Upper lobe of left lung (tissue), 6 donors: ENCODE data around the gene SIK2. TPM values are rescaled to one million over a fixed set of nuclear protein-coding genes. Genes with fewer than 3 reads are reported as not detected.

Experiments
- ATAC-seq, 2 donors: fragments of 200-7000 bp; cut with Tn5 transposase; one replicate each; pipeline ENCODE4 v1.9.1; 2022; ENCODE audit warnings: mild to moderate bottlenecking in 2 of 2, moderate library complexity in 2 of 2; ENCODE audit not compliant: low FRiP score in 2 of 2
- DNase-seq, 2 donors: peaks; one replicate each; pipeline ENCODE4 v3.0.0-alpha.2; 2019 to 2020
- H3K27ac ChIP-seq, 4 donors: fragments of 200-600 bp; sonication (generic); one replicate each; pipeline ENCODE4 v1.5.1; 2016 to 2019
- H3K27me3 ChIP-seq, 4 donors: fragments of 200-600 bp; sonication (generic); one replicate each; pipeline ENCODE4 v1.5.1; 2017 to 2019
- H3K36me3 ChIP-seq, 4 donors: fragments of 200-600 bp; sonication (generic); one replicate each; pipeline ENCODE4 v1.5.1; 2016 to 2019
- H3K4me1 ChIP-seq, 4 donors: fragments of 200-600 bp; sonication (generic); one replicate each; pipeline ENCODE4 v1.5.1; 2018 to 2019
- H3K4me3 ChIP-seq, 4 donors: fragments of 200-600 bp; sonication (generic); one replicate each; pipeline ENCODE4 v1.5.1; 2017 to 2019; ENCODE audit warnings: mild to moderate bottlenecking in 2 of 4, moderate library complexity in 1 of 4
- H3K9me3 ChIP-seq, 4 donors: fragments of 200-600 bp; sonication (generic); one replicate each; pipeline ENCODE4 v1.5.1; 2018 to 2019
- EP300 ChIP-seq, 4 donors: sonication (generic); formaldehyde crosslinking; IDR thresholded peaks; one replicate each; pipeline ENCODE4 v1.5.1; 2017; ENCODE audit warnings: antibody characterized with exemption in 4 of 4, control low read depth in 2 of 4
- POLR2A ChIP-seq, 4 donors: fragments of 450-650 bp; IDR thresholded peaks; one replicate each; pipeline ENCODE4 v1.5.1; 2016 to 2017; ENCODE audit warnings: antibody characterized with exemption in 4 of 4, mild to moderate bottlenecking in 2 of 4
- POLR2AphosphoS5 ChIP-seq, 2 donors: sonication (generic); formaldehyde crosslinking; IDR thresholded peaks; one replicate each; pipeline ENCODE4 v1.5.1; 2017; ENCODE audit warnings: antibody characterized with exemption in 2 of 2
- WGBS, 2 donors: methylation state at CpG; one replicate each; pipeline ENCODE4 v1.1.5; 2017 to 2018; 5-methylcytosine and 5-hydroxymethylcytosine counted together
- total RNA-seq, 6 donors: library from RNA; depleted of rRNA in 4 of 6; stranded (reverse); fragments of >200 nt in 4 of 6; gene quantifications; one replicate each; pipeline versions ENCODE4 v1.1.0 to v1.2.1, GENCODE V29; 2016 to 2021
- TF ChIP-seq, protein P1 (sequence below), 6 experiments: fragments of 450-650 bp in 4 of 6; fragments of 200-600 bp in 2 of 6; sonication (generic) in 2 of 6; IDR thresholded peaks; one replicate each; pipeline ENCODE4 v1.5.1; 2016 to 2019; ENCODE audit warnings: antibody characterized with exemption in 6 of 6
- donor health status: DM: no; HTN: no; CAD: no; lungs with moderate emphysema.
- donor health status: DM: no; HTN: yes; CAD: no; lungs with severe emphysema.

The SIK2 gene
- total RNA-seq, 6 donors from 2014 or later = 23.0 to 35.9 (median 27.6) TPM

DNA sequence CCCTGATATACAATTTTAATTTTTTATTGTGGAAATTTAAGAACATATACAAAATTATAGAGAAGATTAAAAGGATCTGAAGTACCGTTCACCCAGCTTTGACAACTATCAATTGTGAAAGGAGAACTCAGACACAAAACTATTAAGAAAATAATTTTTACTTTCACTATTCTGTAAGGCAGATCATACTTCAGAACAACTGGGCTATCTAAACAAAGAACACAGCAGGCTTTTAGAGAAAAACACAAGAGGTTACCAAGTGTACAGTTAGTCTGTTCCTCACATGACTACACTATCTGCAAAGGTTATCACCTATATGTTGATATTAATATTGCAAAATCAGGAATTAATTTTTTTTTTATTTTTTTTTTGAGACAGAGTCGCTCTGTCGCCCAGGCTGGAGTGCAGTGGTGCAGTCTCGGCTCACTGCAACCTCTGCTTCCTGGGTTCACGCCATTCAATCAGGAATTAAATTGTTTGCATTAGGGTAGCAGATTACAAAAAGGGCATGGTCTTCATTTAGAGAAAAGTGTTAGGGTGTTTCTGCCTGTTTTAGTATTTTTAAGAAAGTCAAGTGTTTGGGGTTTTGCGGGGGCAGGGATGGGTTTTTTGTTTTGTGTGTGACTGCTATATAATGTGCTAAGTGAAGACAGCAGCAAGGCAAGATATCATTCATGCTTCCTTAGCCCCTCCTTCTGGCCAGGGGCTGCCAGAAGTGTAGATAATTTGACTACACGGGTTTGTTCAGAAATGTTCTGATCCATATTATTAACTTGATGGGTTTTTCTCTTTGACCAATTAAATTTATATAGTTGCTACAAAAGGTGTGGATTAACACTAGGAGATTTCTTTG lies 27.6 kb upstream of the SIK2 start:
- WGBS, 2 donors = 27 to 33% methylated on average over 7 of the region's 7 CpGs
- DNase-seq (no peak), ATAC-seq (peak in 1 of 2 donors; percentile 42)
- Histone ChIP-seq H3K9me3 (no peaks in the 10 kb centered on the region), H3K36me3 (no peaks in the 10 kb centered on the region), H3K27ac (peak overlapping the region in 1 of 4 donors; percentile 42), H3K27me3 (no peaks in the 10 kb centered on the region), H3K4me1 (peaks cover 0 to 9% (median 3%) of the 10 kb centered on the region in 4 donors), H3K4me3 (peak overlapping the region in 3 of 4 donors; percentile 1 to 27 (median 23))
- TF ChIP-seq, protein P1, sequence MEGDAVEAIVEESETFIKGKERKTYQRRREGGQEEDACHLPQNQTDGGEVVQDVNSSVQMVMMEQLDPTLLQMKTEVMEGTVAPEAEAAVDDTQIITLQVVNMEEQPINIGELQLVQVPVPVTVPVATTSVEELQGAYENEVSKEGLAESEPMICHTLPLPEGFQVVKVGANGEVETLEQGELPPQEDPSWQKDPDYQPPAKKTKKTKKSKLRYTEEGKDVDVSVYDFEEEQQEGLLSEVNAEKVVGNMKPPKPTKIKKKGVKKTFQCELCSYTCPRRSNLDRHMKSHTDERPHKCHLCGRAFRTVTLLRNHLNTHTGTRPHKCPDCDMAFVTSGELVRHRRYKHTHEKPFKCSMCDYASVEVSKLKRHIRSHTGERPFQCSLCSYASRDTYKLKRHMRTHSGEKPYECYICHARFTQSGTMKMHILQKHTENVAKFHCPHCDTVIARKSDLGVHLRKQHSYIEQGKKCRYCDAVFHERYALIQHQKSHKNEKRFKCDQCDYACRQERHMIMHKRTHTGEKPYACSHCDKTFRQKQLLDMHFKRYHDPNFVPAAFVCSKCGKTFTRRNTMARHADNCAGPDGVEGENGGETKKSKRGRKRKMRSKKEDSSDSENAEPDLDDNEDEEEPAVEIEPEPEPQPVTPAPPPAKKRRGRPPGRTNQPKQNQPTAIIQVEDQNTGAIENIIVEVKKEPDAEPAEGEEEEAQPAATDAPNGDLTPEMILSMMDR (IDR thresholded peaks at IDR 0.05) = no peak
- TF ChIP-seq EP300 (IDR thresholded peaks at IDR 0.05) (no peak), POLR2AphosphoS5 (IDR thresholded peaks at IDR 0.05) (no peak), POLR2A (IDR thresholded peaks at IDR 0.05) (no peak)

DNA sequence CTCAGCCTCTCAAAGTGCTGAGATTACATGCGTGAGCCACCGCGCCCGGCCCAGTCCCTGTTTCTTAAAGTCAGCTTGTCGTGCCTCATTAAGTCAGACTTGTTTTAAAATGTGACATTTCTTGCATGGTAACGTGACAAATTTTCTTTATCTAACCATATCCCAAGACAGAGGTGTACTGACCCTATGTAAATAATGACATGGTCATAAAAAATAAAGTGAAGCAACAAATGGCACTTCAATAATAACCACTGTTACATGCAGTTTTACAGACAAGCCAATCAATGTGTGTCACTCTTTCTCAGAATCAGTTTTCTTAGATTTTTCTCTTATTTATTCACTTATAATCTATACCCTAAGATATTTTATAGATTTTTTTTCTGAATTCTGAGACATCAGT lies 26.5 kb upstream of the SIK2 start:
- H3K4me3 ChIP-seq = no peak overlapping the region
- H3K27me3 ChIP-seq = no peaks in the 10 kb centered on the region
- DNase-seq (peak in 1 of 2 donors; percentile 42), ATAC-seq (no peak)
- no peak overlapping the region for H3K27ac ChIP-seq
- H3K4me1 ChIP-seq = peaks cover 0 to 9% (median 3%) of the 10 kb centered on the region in 4 donors
- TF ChIP-seq POLR2A (IDR thresholded peaks at IDR 0.05) = no peak
- TF ChIP-seq, protein P1 (IDR thresholded peaks at IDR 0.05) = no peak
- no peak for TF ChIP-seq EP300 (IDR thresholded peaks at IDR 0.05)
- TF ChIP-seq POLR2AphosphoS5 (IDR thresholded peaks at IDR 0.05) = no peak
- H3K9me3 ChIP-seq = no peaks in the 10 kb centered on the region
- no peaks in the 10 kb centered on the region for H3K36me3 ChIP-seq
- WGBS, 2 donors = 94 to 97% methylated on average over 6 of the region's 6 CpGs

DNA sequence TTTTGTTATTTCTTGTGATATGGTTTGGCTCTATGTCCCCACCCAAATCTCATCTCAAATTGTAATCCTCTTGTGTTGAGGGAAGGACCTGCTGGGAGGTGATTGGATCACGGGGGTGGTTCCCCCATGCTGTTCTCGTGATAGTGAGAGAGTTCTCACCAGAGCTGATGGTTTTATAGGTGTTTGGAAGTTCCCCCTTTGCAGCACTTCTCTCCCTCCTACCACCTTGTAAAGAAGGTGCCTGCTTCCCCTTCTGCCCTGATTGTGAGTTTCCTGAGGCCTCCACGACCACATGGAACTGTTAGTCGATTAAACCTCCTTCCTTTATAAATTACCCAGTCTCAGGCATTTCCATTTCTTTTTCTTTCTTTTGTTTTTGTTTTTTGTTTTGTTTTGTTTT lies 24.4 kb upstream of the SIK2 start:
- 72 to 85% methylated on average over 4 of the region's 4 CpGs for WGBS, 2 donors
- Histone ChIP-seq H3K36me3 (no peaks in the 10 kb centered on the region), H3K9me3 (no peaks in the 10 kb centered on the region), H3K4me1 (no peaks in the 10 kb centered on the region), H3K27me3 (no peaks in the 10 kb centered on the region), H3K27ac (no peak overlapping the region), H3K4me3 (no peak overlapping the region)
- ATAC-seq = no peak
- TF ChIP-seq, protein P1 (IDR thresholded peaks at IDR 0.05) = no peak
- TF ChIP-seq POLR2A (IDR thresholded peaks at IDR 0.05) (no peak), EP300 (IDR thresholded peaks at IDR 0.05) (no peak), POLR2AphosphoS5 (IDR thresholded peaks at IDR 0.05) (no peak)
- no peak for DNase-seq

DNA sequence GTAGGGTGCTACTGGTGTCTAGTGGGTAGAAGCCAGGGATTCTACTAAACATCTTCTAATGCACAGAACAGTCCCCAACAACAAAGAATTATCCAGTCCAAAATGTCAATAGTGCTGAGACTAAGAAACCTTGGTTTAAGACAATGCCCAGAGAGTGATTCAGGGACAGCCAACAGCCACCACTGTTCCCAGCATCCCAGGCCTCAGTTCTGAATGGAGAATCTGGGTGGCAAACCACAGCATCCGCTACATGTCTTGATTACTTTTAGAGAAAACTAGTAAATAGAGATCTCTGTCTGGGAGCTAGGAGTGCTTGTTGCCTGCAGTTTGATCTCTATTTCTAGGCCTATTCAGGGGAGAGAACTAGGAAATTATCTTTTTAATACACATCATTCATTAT lies 20.9 kb upstream of the SIK2 start:
- 89 to 94% methylated on average over 1 of the region's 1 CpG for WGBS, 2 donors
- H3K27ac ChIP-seq = no peak overlapping the region
- ATAC-seq (peak in 1 of 2 donors; percentile 53), DNase-seq (no peak)
- no peaks in the 10 kb centered on the region for H3K36me3 ChIP-seq
- H3K4me1 ChIP-seq = no peaks in the 10 kb centered on the region
- H3K27me3 ChIP-seq = no peaks in the 10 kb centered on the region
- H3K4me3 ChIP-seq = no peak overlapping the region
- no peaks in the 10 kb centered on the region for H3K9me3 ChIP-seq
- TF ChIP-seq, protein P1 (IDR thresholded peaks at IDR 0.05) = no peak
- TF ChIP-seq POLR2AphosphoS5 (IDR thresholded peaks at IDR 0.05) = no peak
- no peak for TF ChIP-seq POLR2A (IDR thresholded peaks at IDR 0.05)
- no peak for TF ChIP-seq EP300 (IDR thresholded peaks at IDR 0.05)
